GM21447 (cell line): ENCODE results near the gene FN1.

Experiments used
- ATAC-seq: cut with Tn5 transposase; IDR thresholded peaks from one replicate; pipeline ENCODE4 v1.9.1; 2021; ENCODE audit not compliant: unreplicated experiment

The FN1 gene

GRCh38 chr2:215390550-215390913 lies 45.3 kb downstream of the FN1 start:
- no peak for ATAC-seq

- no peak for ATAC-seq
These were observed 47.7 kb downstream of the FN1 start for GRCh38 chr2:215388002-215388728.

GRCh38 chr2:215386566-215386965 lies 49.3 kb downstream of the FN1 start:
- ATAC-seq = no peak

- ATAC-seq = no peak
These were observed 51.2 kb downstream of the FN1 start for GRCh38 chr2:215384710-215385109.

- ATAC-seq = no peak
These were observed 52.1 kb downstream of the FN1 start for GRCh38 chr2:215383652-215384279.

- ATAC-seq = no peak
These were observed 53.4 kb downstream of the FN1 start for GRCh38 chr2:215382480-215382879.

- ATAC-seq = no peak
These were observed 53.9 kb downstream of the FN1 start for GRCh38 chr2:215382011-215382410.

GRCh38 chr2:215380699-215381098 lies 55.2 kb downstream of the FN1 start:
- ATAC-seq = no peak

- no peak for ATAC-seq
These were observed 55.9 kb downstream of the FN1 start for GRCh38 chr2:215379948-215380347.

GRCh38 chr2:215379039-215379438 lies 56.8 kb downstream of the FN1 start:
- no peak for ATAC-seq

- no peak for ATAC-seq
These were observed 57.8 kb downstream of the FN1 start for GRCh38 chr2:215378045-215378444.

- no peak for ATAC-seq
These were observed 58.6 kb downstream of the FN1 start for GRCh38 chr2:215377283-215377682.

GRCh38 chr2:215376103-215376780 lies 59.6 kb downstream of the FN1 start:
- no peak for ATAC-seq

GRCh38 chr2:215375467-215375830 lies 60.4 kb downstream of the FN1 start:
- no peak for ATAC-seq

- no peak for ATAC-seq
These were observed 61.0 kb downstream of the FN1 start for GRCh38 chr2:215374642-215375466.

GRCh38 chr2:215374002-215374401 lies 61.9 kb downstream of the FN1 start:
- no peak for ATAC-seq

- ATAC-seq = no peak
These were observed 62.8 kb downstream of the FN1 start for GRCh38 chr2:215372968-215373649.

GRCh38 chr2:215371915-215372897 lies 63.7 kb downstream of the FN1 start:
- ATAC-seq = no peak

- ATAC-seq = no peak
These were observed 65.5 kb downstream of the FN1 start for GRCh38 chr2:215370112-215370965.
